NCI-H2081 treated with DMSO at 0.1 percent for 48 hours (cell line): Measurements from ENCODE around the gene CTU2.

ENCODE experiments used
- DNase-seq: peaks from one replicate; lab custom pipeline; 2025; lab: John Stamatoyannopoulos, UW

CTU2 gene

DNA sequence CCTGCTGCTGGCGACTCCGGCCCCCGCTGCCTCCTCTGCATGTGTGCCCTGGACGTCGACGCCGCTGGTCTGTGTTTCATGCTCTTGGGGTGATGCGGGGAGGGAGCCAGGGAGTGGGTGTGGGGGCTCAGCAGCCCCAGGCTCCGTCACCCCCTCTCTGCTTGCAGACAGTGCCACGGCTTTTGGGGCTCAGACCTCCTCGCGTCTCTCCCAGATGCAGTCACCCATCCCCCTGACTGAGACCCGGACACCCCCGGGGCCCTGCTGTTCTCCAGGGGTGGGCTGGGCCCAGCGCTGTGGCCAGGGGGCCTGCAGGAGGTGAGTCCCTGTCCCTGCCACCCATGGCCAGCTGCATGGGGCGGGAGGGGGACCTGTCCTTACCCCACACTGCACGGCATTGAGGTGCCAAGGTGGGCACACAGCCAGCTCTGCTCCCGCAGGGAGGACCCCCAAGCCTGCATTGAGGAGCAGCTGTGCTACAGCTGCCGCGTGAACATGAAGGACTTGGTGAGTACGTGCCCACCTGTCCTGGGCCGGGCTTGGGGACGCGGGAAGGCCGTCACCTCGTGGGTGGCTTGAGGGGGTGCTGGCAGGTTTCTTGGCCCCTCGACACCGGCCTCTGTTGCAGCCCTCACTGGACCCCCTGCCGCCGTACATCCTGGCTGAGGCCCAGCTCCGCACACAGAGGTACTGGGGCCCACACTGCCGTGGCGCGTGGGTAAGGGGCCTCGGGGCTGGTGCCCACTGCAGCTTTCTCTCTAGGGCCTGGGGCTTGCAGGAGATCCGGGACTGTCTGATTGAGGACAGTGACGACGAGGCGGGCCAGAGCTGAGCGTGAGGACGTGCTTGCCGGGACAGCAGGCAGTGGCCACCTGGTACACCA lies 8.4 kb downstream of the CTU2 start:
- DNase-seq = no peak

DNA sequence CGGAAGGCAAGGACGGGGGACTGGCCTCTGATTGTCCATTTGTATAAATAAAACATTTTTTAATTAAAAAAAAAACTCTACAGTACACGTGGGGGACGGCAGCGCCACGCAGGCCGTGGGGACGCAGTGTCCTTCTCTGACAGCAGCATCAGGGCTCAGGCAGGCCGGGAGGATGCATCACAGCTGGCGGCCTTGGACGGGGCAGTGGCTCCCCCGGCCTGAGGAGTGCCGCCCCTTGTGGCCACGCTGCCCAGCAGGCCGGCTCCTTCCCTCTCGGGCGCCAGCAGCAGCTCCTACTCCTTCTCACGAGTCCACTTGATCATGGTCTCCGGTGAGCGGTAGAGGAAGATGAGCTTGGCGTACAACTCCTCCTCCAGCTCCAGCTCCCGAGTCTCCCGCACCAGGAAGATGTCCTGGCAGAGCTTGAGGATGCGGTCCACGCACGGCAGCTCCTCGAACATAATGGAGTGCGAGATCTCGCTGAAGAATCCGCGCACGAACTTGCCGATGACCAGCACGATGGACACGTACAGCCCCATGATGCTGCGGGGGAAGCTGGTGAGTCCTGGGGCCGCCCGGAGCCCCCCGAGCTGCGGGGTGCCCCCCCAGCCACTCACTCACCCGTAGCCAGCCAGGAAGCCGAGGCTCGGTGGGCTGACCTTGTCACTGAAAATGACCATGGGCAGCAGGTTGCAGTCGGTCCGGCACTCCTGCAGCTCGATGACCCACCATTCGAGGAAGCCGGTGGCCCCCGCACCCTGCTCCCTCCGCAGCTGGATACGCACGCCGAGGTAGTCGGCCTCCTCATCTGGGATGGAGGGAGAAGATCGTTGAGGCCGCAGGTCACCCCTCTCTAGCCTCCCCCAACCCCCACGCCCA lies 9.2 kb downstream of the CTU2 start:
- DNase-seq = no peak

DNA sequence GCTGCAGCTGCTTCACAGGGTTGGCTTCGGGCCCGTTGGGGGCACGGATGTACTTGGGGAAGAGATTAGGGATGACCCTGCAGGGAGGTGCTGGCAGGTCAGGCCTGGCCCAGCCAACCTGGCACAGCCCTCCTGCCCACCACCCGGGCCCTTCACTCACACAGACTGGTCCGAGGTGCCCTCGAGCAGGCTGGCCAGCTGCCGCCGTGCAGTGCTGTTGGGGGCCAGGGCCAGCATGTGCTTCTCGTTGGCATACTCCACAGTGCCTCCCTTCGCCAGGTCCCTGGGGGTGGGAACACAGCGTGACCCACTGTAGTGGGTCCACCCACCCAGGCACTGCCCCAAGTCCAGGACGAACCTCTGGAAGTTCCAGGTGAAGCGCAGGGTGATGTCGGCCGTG lies 9.9 kb downstream of the CTU2 start:
- DNase-seq = no peak

DNA sequence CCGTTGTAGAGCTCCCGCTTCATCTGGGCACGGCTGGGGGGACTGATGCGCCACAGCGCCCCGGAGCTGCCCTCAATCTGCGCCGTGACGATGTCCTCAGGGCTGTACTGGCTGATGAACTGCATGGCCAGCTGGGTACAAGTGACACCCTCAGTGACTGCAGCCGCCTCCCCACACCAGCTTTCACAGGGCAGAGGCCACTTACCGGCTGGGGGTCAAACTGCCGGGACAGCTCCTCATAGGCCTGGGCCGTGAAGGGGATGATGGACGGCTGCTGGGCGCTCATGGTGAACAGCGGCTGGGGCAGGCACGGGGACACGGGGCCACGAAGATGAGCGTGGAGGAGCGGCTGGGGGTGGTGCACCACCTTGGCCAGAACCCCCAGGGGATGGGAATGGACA lies 10.3 kb downstream of the CTU2 start:
- DNase-seq = no peak

DNA sequence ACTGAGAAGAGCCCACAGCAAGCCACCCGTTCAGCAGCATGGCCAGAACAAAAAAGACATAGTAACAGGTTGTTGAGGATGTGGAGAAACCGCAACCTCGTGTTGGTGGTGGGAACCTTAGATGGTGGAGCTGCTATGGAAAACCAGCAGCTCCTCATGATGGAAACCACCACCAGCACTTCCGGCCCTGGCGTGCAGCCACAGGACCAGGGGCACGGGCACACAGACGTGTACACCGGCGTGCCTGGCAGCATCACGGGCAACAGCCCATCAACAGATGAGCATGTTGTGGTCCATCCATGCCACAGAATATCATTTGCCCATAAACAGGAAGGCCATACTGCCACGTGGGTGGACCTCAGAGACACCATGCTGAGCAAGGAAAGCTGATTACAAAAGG lies 11.9 kb downstream of the CTU2 start:
- DNase-seq = no peak

DNA sequence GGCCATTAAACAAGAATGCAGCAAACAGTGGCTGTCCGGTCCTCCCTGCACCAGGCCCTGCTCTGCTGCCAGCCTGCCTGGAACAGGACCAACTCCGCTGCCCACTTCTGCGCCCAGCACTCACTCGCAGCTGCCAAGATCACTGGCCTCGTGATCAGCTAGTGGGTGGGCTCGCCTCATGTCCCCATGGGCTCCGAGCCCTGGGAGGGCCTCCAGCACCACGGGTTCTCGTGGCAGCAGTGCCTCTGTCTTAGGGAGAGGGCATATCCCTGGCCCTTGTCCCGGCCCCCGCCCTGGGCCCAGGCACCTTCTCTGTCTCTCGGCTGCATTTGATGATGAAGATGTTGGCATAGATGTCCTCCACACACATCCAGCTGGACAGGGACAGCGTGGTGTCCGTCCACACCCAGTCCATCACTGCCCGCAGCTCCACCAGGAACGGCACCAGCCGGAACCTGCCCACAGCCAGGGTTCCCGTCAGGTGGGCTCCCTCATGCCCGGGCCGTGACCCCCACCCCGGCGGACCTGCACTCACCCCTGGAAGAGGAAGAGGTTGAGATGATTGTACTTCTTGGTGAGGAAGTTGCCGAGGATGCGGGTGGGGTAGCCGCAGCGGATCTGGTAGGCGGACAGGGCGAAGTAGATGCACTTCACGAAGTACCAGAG lies 13.1 kb downstream of the CTU2 start:
- DNase-seq = no peak

DNA sequence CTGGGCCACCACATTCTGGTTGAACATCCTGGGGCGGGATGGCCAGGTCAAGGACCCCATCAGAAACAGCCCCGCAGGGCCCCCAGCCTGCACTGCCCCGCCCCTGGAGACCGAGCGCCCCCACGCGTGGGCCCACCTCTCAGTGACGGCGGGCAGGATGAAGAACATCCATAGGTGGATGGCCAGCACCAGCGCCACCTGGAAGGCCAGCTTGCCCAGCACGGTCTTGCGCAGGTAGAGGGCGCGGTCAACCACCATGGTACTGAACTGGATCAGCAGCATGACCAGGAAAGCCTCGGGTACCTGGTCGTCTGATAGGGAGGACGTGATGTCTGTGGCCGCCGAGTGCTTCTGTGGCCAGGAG lies 13.6 kb downstream of the CTU2 start:
- DNase-seq = no peak

DNA sequence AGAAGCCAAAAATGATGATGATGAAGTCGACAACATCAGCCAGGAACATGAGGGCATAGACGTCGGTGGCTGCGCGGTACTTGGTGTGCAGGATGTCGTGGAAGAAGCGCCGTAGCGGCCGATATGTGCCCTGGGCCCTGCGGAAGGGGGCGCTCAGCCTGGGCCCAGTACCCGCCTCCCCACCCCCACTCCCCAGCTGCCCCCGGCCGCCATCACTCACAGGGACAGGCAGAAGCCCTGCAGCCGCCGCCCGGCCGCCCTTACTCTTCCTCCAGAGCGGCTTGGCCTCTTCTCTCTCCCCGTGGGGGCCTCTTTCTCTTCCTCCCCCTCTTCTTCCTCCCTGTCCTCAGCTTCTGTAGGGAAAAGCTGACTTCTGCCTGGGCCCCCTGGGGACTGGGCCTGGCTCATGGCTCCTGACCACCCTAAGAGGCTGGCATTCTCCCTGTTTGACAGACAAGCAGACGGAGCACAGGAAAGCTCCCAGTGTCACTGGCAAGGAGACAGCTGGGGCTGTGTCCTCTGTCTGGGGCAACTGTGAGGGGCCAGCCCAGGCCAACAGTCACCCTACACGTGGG lies 14.2 kb downstream of the CTU2 start:
- DNase-seq = no peak

DNA sequence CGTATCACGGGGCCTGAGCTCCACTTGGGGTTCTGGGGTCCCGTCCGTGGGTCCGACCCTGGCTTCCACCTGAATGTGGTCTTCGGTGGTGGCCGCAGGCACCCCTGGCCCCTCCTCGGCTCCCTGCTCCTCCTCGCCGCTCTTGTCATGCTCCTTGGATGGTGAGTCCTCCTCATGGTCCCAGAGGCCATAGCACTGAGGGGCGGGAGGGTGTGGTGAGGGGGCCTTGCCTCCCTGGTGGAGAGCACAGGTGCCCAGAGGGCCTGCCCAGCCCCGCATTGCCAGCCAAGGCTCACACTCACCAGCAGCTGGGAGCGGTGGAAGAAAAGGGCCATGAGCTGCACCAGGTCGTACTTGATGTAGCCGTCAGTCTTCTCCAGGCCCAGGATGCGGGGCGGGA lies 14.9 kb downstream of the CTU2 start:
- no peak for DNase-seq

DNA sequence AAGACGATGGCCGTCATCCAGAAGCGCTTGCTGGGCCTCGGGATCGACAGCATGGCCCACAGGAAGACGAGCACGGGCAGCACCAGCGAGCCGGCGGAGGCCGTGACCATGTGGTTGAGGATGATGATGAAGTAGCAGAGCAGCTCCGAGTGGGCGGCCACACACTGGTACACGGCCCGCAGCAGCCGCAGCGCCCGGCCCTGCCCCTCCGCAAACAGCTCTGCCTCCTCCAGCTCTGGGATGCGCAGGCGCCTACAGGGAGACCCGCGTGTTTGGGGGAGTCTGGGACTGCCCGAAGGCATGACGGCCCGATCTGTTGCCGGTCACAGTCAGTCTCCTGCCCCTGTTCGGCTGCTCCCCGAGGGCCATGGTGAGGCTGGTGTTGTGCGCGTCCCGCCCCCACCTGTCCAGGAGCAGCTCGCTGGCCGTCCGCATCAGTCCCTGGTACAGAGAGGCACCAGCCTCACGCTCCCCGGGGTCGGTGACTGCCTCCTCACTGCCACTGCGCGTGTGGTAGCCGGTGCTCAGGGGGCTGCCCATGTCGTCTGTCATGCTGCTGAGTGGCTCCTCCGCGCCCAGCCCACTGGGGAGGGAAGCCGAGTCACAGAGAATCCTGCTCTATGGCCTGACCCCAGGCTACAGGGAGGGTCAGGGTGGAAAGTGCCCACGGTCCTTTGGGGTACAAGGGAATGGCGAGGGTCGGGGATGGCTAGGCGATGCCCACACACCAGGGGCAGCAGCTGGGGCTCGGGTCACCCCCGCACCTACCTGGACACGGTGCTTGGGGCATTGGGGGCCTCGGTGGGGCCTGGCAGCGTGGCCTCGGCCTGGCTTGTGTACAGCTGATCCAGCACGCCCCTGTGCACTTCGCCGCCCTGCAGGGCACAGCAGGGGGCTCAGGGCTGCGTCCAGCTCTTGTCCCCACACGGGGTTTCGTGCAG lies 15.8 kb downstream of the CTU2 start:
- DNase-seq = no peak

DNA sequence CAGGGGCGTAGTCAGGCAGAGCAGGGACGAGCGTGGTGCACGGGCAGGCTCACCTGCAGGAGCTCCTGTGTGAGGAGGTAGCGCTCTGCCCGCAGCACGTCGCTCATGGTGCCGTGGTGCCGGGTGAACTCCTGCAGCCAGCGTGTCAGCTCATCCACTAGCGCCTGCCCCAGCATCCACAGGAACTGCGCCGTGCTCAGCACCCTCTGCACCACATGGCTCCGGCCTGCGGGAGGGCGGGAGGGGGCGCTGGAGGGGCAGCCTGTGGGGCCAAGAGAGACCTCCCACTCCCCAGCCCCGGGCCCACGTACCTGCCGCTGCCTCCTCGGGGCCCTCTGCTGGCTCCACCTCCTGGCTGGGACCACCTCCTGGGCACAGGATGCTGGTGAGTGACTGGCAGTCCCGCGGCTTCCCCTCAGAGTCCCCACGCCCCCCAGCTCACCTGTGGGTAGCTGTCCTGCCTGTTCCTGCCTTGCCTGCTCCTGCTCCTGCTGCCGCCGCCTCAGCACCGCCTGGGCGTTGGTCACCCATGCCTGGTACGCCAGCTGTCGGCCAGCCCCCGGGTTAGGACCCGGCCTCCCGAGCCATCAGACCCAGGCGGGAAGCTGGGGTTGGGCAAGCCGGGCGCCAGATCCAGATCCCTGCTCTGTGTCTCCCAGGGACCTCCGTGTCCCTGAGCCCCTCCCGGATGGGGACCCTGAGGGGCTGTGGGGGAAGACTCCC lies 16.6 kb downstream of the CTU2 start:
- DNase-seq = no peak

DNA sequence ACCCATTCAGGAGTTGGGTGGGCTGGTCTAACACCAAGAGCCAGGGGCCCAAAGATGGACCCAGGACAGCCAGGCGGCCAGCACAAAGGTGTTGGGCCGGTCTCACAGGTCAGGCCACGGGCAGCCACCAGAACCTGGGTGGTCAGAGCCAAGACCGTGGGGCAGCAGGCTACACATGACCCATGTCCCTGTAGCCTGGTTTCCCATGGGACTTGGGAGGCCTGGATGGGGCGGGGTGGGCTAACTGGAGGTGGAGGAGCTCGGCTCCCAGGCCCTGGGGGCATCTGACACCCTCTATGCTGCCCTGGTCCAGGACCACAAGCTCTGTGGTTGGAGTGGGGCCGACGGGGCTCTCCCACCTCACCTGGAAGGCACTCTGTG lies 17.2 kb downstream of the CTU2 start:
- DNase-seq = no peak

DNA sequence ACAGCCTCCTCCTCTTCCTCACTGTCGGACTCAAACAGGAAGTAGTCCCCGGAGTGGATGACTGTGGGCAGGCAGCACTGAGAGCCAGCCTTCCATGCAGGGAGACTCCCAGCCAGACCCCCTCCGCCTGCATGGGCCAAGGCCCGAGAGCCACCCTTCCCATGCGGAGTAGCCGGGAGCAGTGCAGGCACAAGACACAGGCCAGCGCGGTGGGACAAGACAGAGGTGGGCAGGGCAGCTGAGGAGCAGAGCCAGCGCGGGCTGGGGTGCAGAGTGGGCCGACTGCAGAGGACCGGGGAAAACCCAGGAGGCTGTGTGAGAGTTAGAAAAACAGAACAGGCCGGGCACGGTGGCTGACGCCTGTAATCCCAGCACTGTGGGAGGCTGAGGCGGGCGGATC lies 17.6 kb downstream of the CTU2 start:
- DNase-seq = no peak

DNA sequence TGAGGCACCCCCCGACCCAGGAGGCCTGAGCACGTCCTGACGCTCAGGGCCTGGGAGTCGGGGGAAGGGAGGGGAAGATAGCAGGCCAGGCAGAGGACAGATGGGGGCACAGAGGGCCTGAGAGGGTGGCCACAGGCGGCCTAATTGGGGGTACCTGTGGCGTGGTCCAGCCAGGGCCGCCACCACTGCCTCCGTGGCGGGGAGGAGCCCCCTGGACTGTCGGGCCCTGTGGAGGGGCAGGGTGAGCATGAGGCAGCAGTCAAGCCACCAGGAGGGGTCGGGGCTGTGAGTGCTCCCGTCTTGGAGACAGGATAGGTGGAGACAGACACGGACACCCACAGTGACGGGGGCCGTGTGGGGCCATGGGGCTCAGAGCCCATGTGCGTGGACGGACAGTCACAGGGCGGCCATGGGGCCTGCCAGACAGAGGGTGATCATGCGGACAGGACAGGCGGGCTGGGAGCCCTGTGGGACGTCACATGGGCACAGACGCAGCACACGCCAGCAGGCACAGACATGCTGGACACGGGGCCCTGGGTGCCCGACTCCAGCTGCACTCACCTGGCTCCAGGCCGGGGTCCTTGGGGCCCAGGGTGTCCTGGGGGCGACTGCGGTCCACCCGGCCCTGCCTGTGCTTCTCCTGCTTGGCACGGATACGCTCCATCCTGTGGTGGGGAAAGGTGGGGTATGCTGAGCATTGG lies 18.7 kb downstream of the CTU2 start:
- no peak for DNase-seq

DNA sequence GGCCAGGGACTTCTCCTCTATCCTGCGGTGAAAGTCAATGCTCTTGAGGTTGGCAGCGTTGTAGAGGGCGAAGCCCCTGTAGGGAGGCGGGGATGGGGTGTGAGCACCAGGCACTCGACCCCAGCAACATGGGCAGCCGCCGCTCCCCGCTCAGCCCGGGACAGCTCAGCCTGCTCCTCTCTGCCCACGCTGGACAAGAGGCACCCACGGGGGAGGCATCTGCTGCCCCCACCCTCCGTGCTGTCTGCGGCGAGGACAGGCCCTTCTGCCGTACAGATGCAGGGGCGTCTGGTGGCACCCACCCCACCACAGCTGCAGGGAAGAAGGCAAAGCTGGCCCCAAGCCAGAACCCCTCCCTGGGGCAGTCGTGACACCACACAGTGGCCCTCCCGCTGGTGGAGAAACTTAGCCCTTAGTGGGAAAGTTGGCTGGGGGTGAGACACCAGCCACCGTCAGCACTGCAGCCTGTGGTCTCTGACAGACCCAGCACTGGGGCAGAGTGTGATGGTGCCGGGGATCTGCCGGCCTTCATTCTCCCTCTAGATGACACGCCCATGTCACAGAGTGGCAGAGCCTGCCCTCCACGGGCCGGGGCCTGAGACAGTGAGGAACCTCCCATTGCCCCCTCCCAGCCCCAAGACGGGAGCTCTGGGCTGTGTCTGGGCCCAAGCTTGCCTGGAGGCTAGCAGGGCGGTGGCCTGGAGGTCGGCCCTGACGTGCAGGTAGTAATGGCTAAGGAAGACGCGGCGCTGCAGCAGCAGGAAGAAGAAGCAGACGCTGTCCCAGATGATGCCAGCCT lies 19.5 kb downstream of the CTU2 start:
- no peak for DNase-seq

DNA sequence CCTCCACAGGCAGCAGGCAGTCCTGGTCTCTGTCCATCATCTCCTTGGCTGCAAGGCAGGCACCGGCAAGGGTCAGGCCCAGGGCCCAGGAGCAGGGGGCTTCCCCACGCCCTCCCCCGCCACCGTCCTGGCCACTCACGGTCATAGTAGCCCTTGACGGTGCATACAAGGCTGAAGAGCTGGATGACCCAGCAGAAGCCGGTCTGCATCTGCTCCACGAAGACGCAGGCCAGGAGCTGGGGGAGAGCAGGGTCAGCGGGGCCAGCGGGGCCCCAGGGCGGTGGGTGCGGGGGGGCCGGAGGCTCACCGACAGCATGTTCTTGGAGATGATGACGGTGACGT lies 20.1 kb downstream of the CTU2 start:
- DNase-seq = no peak

DNA sequence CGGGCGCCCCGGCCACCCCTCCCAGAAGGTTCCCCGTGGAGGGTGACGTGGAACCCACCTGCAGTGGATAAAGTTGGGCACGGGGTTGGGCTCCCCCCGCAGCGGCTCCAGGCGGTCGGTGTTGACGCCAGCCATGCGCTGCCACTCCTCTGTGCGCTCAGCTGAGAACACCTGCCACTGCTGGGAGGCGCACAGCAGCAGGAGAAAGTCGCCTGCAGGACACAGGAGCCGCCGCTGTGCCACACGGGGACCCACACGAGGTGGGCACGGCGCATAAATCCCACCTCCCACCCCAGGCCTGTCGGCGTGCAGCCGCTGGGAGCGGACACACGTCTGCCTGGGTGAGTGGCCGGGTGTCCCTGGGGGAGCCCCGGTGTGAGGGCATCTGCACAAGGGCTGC lies 20.7 kb downstream of the CTU2 start:
- DNase-seq = no peak

DNA sequence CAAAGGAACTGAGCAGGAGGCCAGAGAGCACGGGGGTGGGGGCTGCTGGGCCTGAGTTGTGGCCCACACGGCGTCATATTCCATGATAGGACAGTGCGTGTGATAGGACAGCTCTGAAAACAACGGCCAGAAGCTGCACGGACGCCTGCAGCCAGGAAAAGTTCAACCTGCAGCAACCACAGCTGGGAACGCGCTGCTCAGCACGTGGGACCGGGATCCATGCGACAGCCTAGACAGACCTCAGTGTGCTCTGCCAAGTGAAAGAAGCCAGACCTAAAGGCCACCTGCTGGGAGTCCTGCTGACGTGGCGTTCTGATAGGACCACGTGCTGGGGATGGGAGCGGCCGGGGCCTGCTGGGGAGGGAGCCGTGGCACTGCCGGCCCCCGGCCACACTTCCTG lies 21.6 kb downstream of the CTU2 start:
- no peak for DNase-seq
